Activated CD4-positive, alpha-beta T cell treated with anti-CD3 and anti-CD28 coated beads for 4 hours (primary cell): ENCODE results near the gene VARS2.
"Not testable (repeated sequence)": the region's sequence is repeated elsewhere in the genome, so short reads cannot be mapped to it uniquely, and the experiment has no call there.

Source experiments
- DNase-seq, 2 donors: peaks; one replicate each; pipeline ENCODE4 v3.0.0-alpha.2; 2020

The VARS2 gene

GRCh38 chr6:30914076-30914853, at the start of gene VARS2:
Gene VARS2 (plus strand): TSS chr6:30914238. CDS start chr6:30914837, 599 bp downstream.
- peak; percentile 83 to 84 for DNase-seq

GRCh38 chr6:30864325-30864724, 49.7 kb upstream of the VARS2 start:
- no peak for DNase-seq

- DNase-seq, result not testable (repeated sequence)
Observed at GRCh38 chr6:30869241-30869749, 44.7 kb upstream of the VARS2 start.

GRCh38 chr6:30870546-30870945, 43.5 kb upstream of the VARS2 start:
- no peak for DNase-seq

- no peak for DNase-seq
Observed at GRCh38 chr6:30871592-30872183, 42.4 kb upstream of the VARS2 start.

GRCh38 chr6:30873137-30873640, 40.8 kb upstream of the VARS2 start:
- DNase-seq, result no peak

GRCh38 chr6:30873795-30874194, 40.2 kb upstream of the VARS2 start:
- DNase-seq, result not testable (repeated sequence)

- DNase-seq, result no peak
Observed at GRCh38 chr6:30875244-30876038, 38.6 kb upstream of the VARS2 start.

- DNase-seq, result no peak
Observed at GRCh38 chr6:30876039-30876730, 37.9 kb upstream of the VARS2 start.

- peak; percentile 76 to 77 for DNase-seq
Observed at GRCh38 chr6:30877419-30878262, 36.4 kb upstream of the VARS2 start.

- no peak for DNase-seq
Observed at GRCh38 chr6:30879684-30880427, 34.2 kb upstream of the VARS2 start.

GRCh38 chr6:30880698-30881252, 33.3 kb upstream of the VARS2 start:
- DNase-seq, result no peak

- no peak for DNase-seq
Observed at GRCh38 chr6:30881392-30882203, 32.4 kb upstream of the VARS2 start.

- no peak for DNase-seq
Observed at GRCh38 chr6:30882204-30882758, 31.8 kb upstream of the VARS2 start.

GRCh38 chr6:30882759-30883684, 31.0 kb upstream of the VARS2 start:
- DNase-seq, result peak in 1 of 2 donors; percentile 23

- peak; percentile 43 to 55 for DNase-seq
Observed at GRCh38 chr6:30883685-30884520, 30.1 kb upstream of the VARS2 start, which contains the start of gene DDR1. Gene DDR1 (plus strand): TSS chr6:30884519. CDS start chr6:30888730, 4,211 bp downstream.
